SK-N-SH (cell line): ENCODE measurements around the gene RFC4. TPM values are rescaled to one million over a fixed set of nuclear protein-coding genes. Genes with fewer than 3 reads are reported as not detected.

ENCODE experiments used
- CTCF ChIA-PET: fragments of 300-600, 350-600 bp; formaldehyde crosslinking; extraction: SDS; loops from one replicate; lab custom pipeline; 2021; lab: Yijun Ruan, JAX
- POLR2A ChIA-PET: fragments of 350-600 bp; sonication (Branson Sonifier 250); formaldehyde crosslinking; extraction: SDS; loops from one replicate; lab custom pipeline; 2020; ENCODE audit warnings: antibody characterized with exemption, inconsistent platforms; lab: Yijun Ruan, JAX
- DNase-seq: peaks from one replicate; pipeline ENCODE4 v3.0.0; 2012
- H2AFZ ChIP-seq: fragments of 200-600 bp; sonication (generic); 2 replicates; pipeline ENCODE4 v1.8.1; 2016; ENCODE audit warnings: antibody characterized with exemption, mild to moderate bottlenecking, low read depth
- H3F3A ChIP-seq: fragments of 200-600 bp; sonication (generic); replicated peaks from 2 replicates; pipeline ENCODE3; 2016; ENCODE audit warnings: antibody characterized with exemption, mild to moderate bottlenecking; ENCODE audit not compliant: insufficient read depth
- H3K27ac ChIP-seq, 2 experiments: fragments of 200-500 bp in 1 of 2; fragments of 200-600 bp in 1 of 2; sonication (Bioruptor generic) in 1 of 2; sonication (generic), shearing (Covaris generic) in 1 of 2; 2 replicates each; pipeline versions ENCODE4 v1.5.1 to v1.6.1; 2014 to 2016; ENCODE audit warnings: low read depth in 2 of 2, inconsistent platforms in 1 of 2, low read length in 1 of 2, mild to moderate bottlenecking in 1 of 2, mixed read lengths in 1 of 2
- H3K27me3 ChIP-seq: fragments of 200-600 bp; sonication (generic), shearing (Covaris generic); 2 replicates; pipeline ENCODE4 v1.6.1; 2016; ENCODE audit warnings: mixed run types; ENCODE audit not compliant: insufficient read depth
- H3K36me3 ChIP-seq, 2 experiments: fragments of 200-500 bp in 1 of 2; fragments of 200-600 bp in 1 of 2; sonication (Bioruptor generic) in 1 of 2; sonication (generic) in 1 of 2; replicated peaks in 1 of 2; 2 replicates each; pipeline versions ENCODE3 to v1.5.1; 2014 to 2016; ENCODE audit warnings: low read length in 1 of 2, mild to moderate bottlenecking in 1 of 2; ENCODE audit not compliant: insufficient read depth in 2 of 2, control insufficient read depth in 1 of 2
- H3K4me1 ChIP-seq, 2 experiments: fragments of 200-500 bp in 1 of 2; fragments of 200-600 bp in 1 of 2; sonication (Bioruptor generic) in 1 of 2; sonication (generic), shearing (Covaris generic) in 1 of 2; 2 replicates each; pipeline versions ENCODE4 v1.5.1 to v1.6.1; 2014 to 2016; ENCODE audit warnings: low read depth in 1 of 2, low read length in 1 of 2, mixed run types in 1 of 2; ENCODE audit not compliant: insufficient read depth in 2 of 2, control insufficient read depth in 1 of 2
- H3K4me2 ChIP-seq: fragments of 200-600 bp; sonication (generic), shearing (Covaris generic); 2 replicates; pipeline ENCODE4 v1.6.1; 2017; ENCODE audit warnings: mixed run types
- H3K4me3 ChIP-seq, 2 experiments: fragments of 200-500 bp in 1 of 2; fragments of 200-600 bp in 1 of 2; sonication (Bioruptor generic) in 1 of 2; sonication (generic), shearing (Covaris generic) in 1 of 2; 2 replicates each; pipeline versions ENCODE4 v1.5.1 to v1.8.1; 2014 to 2016; ENCODE audit warnings: low read depth in 2 of 2, inconsistent platforms in 1 of 2, low read length in 1 of 2, mild to moderate bottlenecking in 1 of 2, mixed read lengths in 1 of 2, moderate library complexity in 1 of 2
- H3K79me2 ChIP-seq: fragments of 200-600 bp; sonication (generic); 2 replicates; pipeline ENCODE4 v1.8.1; 2017; ENCODE audit warnings: mild to moderate bottlenecking; ENCODE audit not compliant: insufficient read depth
- H3K9ac ChIP-seq: fragments of 200-600 bp; sonication (generic); 2 replicates; pipeline ENCODE4 v1.6.1; 2017; ENCODE audit warnings: mixed run types
- H3K9me2 ChIP-seq: fragments of 200-600 bp; sonication (generic); 2 replicates; pipeline ENCODE4 v1.6.1; 2017; ENCODE audit warnings: mixed run types
- H3K9me3 ChIP-seq: fragments of 200-600 bp; sonication (generic); 2 replicates; pipeline ENCODE4 v1.6.1; 2017; ENCODE audit warnings: mixed run types, mild to moderate bottlenecking, moderate library complexity
- H4K20me1 ChIP-seq: fragments of 200-600 bp; sonication (generic); 2 replicates; pipeline ENCODE4 v1.6.1; 2017; ENCODE audit warnings: mild to moderate bottlenecking, mixed run types; ENCODE audit not compliant: insufficient read depth
- CHD2 ChIP-seq: fragments of 150-350 bp; IDR thresholded peaks from 2 replicates; pipeline ENCODE4 v1.6.1; 2018; ENCODE audit warnings: low read length; ENCODE audit not compliant: partially characterized antibody
- CTCF ChIP-seq: fragments of 200-600 bp; sonication (generic); IDR thresholded peaks from 2 replicates; pipeline ENCODE4 v1.6.1; 2017; ENCODE audit warnings: antibody characterized with exemption, mild to moderate bottlenecking, moderate library complexity
- ELF1 ChIP-seq: IDR thresholded peaks from 2 replicates; pipeline ENCODE4 v1.4.0; 2012
- EP300 ChIP-seq, 2 experiments: IDR thresholded peaks; 2 replicates each; pipeline versions ENCODE4 v1.4.0 to v1.6.1; 2012; ENCODE audit warnings: borderline replicate concordance in 1 of 2, low read depth in 1 of 2, low read length in 1 of 2
- EZH2phosphoT487 ChIP-seq: fragments of 200-600 bp; sonication (generic); IDR thresholded peaks from 2 replicates; pipeline ENCODE4 v1.6.1; 2017; ENCODE audit warnings: low read depth, mixed run types, mild to moderate bottlenecking, antibody characterized with exemption, moderate library complexity, borderline replicate concordance
- FOSL2 ChIP-seq: IDR thresholded peaks from 2 replicates; pipeline ENCODE4 v1.4.0; 2012; ENCODE audit warnings: low read depth, mild to moderate bottlenecking, moderate library complexity, borderline replicate concordance
- FOXJ3 ChIP-seq: sonication (generic); formaldehyde crosslinking; IDR thresholded peaks from 2 replicates; pipeline ENCODE4 v1.5.1; 2020; ENCODE audit warnings: mild to moderate bottlenecking, missing genetic modification reagents
- IRF3 ChIP-seq: fragments of 150-350 bp; IDR thresholded peaks from 2 replicates; pipeline ENCODE4 v1.6.1; 2016; ENCODE audit warnings: mild to moderate bottlenecking, low read depth, low read length
- JUND ChIP-seq: IDR thresholded peaks from 2 replicates; pipeline ENCODE4 v1.4.0; 2012
- MEF2A ChIP-seq: IDR thresholded peaks from 2 replicates; pipeline ENCODE4 v1.4.0; 2012; ENCODE audit warnings: low read depth, borderline replicate concordance
- PBX3 ChIP-seq: IDR thresholded peaks from 2 replicates; pipeline ENCODE4; 2012
- POLR2AphosphoS5 ChIP-seq: IDR thresholded peaks from 2 replicates; pipeline ENCODE4 v1.6.1; 2012; ENCODE audit warnings: low read depth, low read length
- RAD21 ChIP-seq: IDR thresholded peaks from 2 replicates; pipeline ENCODE4 v1.6.1; 2012; ENCODE audit warnings: mild to moderate bottlenecking, low read length
- RCOR1 ChIP-seq: fragments of 150-350 bp; IDR thresholded peaks from 2 replicates; pipeline ENCODE4 v1.6.1; 2017; ENCODE audit warnings: antibody characterized with exemption, low read length
- SIN3A ChIP-seq: IDR thresholded peaks from 2 replicates; pipeline ENCODE4 v1.6.1; 2012; ENCODE audit warnings: low read depth, mild to moderate bottlenecking, low read length, moderate library complexity, borderline replicate concordance
- SMC3 ChIP-seq: IDR thresholded peaks from 2 replicates; pipeline ENCODE4 v1.6.1; 2012; ENCODE audit warnings: low read depth, low read length, improper control_type of control experiment
- TCF12 ChIP-seq: IDR thresholded peaks from 2 replicates; pipeline ENCODE4 v1.4.0; 2012
- WGBS: methylation state at CpG from one replicate; pipeline ENCODE4 v1.1.6; 2017; ENCODE audit warnings: low lambda C conversion rate; 5-methylcytosine and 5-hydroxymethylcytosine counted together
- polyA plus RNA-seq, 3 experiments: library from polyadenylated mRNA; depleted of rRNA; stranded (reverse); fragments of >200 nt; gene quantifications; 2 replicates each; pipeline ENCODE4 v1.2.3, GENCODE V29; 2012
- TF ChIP-seq, protein P1 (sequence below): fragments of 150-350 bp; IDR thresholded peaks from 2 replicates; pipeline ENCODE4 v1.6.1; 2017; ENCODE audit warnings: antibody characterized with exemption, low read length, low read depth, borderline replicate concordance
- TF ChIP-seq, protein P2 (sequence below): IDR thresholded peaks from 2 replicates; pipeline ENCODE4 v1.6.1; 2012; ENCODE audit warnings: mild to moderate bottlenecking, low read depth, low read length, moderate library complexity

The RFC4 gene
- polyA plus RNA-seq, 1 of the 3 experiments (the other 2 are of a cell fraction): 13.1 TPM

GRCh38 chr3:186754871-186755270 lies 51.4 kb downstream of the RFC4 start:
- TF ChIP-seq RCOR1 (no peak), FOSL2 (no peak), POLR2AphosphoS5 (no peak), EP300 (IDR thresholded peaks at IDR 0.05; ENCODE audit: borderline replicate concordance in 1 of 2, low read depth in 1 of 2, low read length in 1 of 2) (no peak), MEF2A (no peak), IRF3 (no peak), ELF1 (no peak), SIN3A (no peak), EZH2phosphoT487 (no peak), CTCF (no peak), SMC3 (no peak), CHD2 (no peak), JUND (no peak), RAD21 (no peak), PBX3 (no peak), FOXJ3 (CRISPR knock-in tag) (no peak), TCF12 (no peak)
- TF ChIP-seq, protein P1, sequence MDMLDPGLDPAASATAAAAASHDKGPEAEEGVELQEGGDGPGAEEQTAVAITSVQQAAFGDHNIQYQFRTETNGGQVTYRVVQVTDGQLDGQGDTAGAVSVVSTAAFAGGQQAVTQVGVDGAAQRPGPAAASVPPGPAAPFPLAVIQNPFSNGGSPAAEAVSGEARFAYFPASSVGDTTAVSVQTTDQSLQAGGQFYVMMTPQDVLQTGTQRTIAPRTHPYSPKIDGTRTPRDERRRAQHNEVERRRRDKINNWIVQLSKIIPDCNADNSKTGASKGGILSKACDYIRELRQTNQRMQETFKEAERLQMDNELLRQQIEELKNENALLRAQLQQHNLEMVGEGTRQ: no peak
- TF ChIP-seq, protein P2, sequence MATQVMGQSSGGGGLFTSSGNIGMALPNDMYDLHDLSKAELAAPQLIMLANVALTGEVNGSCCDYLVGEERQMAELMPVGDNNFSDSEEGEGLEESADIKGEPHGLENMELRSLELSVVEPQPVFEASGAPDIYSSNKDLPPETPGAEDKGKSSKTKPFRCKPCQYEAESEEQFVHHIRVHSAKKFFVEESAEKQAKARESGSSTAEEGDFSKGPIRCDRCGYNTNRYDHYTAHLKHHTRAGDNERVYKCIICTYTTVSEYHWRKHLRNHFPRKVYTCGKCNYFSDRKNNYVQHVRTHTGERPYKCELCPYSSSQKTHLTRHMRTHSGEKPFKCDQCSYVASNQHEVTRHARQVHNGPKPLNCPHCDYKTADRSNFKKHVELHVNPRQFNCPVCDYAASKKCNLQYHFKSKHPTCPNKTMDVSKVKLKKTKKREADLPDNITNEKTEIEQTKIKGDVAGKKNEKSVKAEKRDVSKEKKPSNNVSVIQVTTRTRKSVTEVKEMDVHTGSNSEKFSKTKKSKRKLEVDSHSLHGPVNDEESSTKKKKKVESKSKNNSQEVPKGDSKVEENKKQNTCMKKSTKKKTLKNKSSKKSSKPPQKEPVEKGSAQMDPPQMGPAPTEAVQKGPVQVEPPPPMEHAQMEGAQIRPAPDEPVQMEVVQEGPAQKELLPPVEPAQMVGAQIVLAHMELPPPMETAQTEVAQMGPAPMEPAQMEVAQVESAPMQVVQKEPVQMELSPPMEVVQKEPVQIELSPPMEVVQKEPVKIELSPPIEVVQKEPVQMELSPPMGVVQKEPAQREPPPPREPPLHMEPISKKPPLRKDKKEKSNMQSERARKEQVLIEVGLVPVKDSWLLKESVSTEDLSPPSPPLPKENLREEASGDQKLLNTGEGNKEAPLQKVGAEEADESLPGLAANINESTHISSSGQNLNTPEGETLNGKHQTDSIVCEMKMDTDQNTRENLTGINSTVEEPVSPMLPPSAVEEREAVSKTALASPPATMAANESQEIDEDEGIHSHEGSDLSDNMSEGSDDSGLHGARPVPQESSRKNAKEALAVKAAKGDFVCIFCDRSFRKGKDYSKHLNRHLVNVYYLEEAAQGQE: no peak
- ChIA-PET CTCF (no interaction called here), POLR2A (no interaction called here)
- no peak overlapping the region for H3K4me3 ChIP-seq
- no peak overlapping the region for H3K4me2 ChIP-seq
- no peaks in the 10 kb centered on the region for H3K9me3 ChIP-seq
- peaks cover 4% of the 10 kb centered on the region for H3F3A ChIP-seq
- no peaks in the 10 kb centered on the region for H3K79me2 ChIP-seq
- no peaks in the 10 kb centered on the region for H4K20me1 ChIP-seq
- H3K36me3 ChIP-seq: no peaks in the 10 kb centered on the region
- no peaks in the 10 kb centered on the region for H3K9me2 ChIP-seq
- 86% methylated on average over 5 of the region's 5 CpGs for WGBS
- H3K4me1 ChIP-seq: no peaks in the 10 kb centered on the region
- DNase-seq: no peak
- H3K9ac ChIP-seq: no peak overlapping the region
- H3K27ac ChIP-seq: no peak overlapping the region
- H3K27me3 ChIP-seq: no peaks in the 10 kb centered on the region; the same call in 1 of the 2 replicates
- no peak overlapping the region for H2AFZ ChIP-seq
